ENCODE results near the gene CINP. TPM values are rescaled to one million over a fixed set of nuclear protein-coding genes. Genes with fewer than 3 reads are reported as not detected.
A peak's percentile ranks its signal among the peaks of the same experiment; 100 is the strongest.

Gene CINP
- total and polyA plus RNA-seq, 2 of the 13 experiments (the other 11 are each of a cell fraction or from before 2014, with no cell fraction given): 32.8 to 42.8 TPM

- TF ChIP-seq NFAT5 (CRISPR knock-in tag; IDR thresholded peaks at IDR 0.05): no peak
- no peak for TF ChIP-seq GPBP1L1 (CRISPR knock-in tag; IDR thresholded peaks at IDR 0.05)
- peak; percentile 82 for TF ChIP-seq SMAD3 (CRISPR knock-in tag; IDR thresholded peaks at IDR 0.05)
- no peak for TF ChIP-seq CREB3 (CRISPR knock-in tag; IDR thresholded peaks at IDR 0.05)
- TF ChIP-seq ZNF513 (CRISPR knock-in tag; conservative IDR thresholded peaks at IDR 0.05): no peak
- no peak for TF ChIP-seq ATF6 (CRISPR knock-in tag; conservative IDR thresholded peaks at IDR 0.05)
- TF ChIP-seq ESRRA (CRISPR knock-in tag; IDR thresholded peaks at IDR 0.05; ENCODE audit: low read depth): peak; percentile 72
- no peak for TF ChIP-seq ELK4 (CRISPR knock-in tag; IDR thresholded peaks at IDR 0.05; ENCODE audit: borderline replicate concordance)
- no peak for TF ChIP-seq HNRNPH1 (optimal IDR thresholded peaks at IDR 0.05; ENCODE audit: low read depth, low read length)
- TF ChIP-seq SIX1 (CRISPR knock-in tag; IDR thresholded peaks at IDR 0.05; ENCODE audit: borderline replicate concordance): no peak
- peak; percentile 81 for TF ChIP-seq ERF (CRISPR knock-in tag; IDR thresholded peaks at IDR 0.05)
Observed at GRCh38 chr14:102316743-102317563, 45.7 kb downstream of the CINP start (continued).
